NT2/D1 (cell line): ENCODE data around the gene KDM4B.

ENCODE experiments used
- DNase-seq: peaks from one replicate; pipeline ENCODE4 v3.0.0-alpha.2; 2011; ENCODE audit warnings: low read depth, low spot score
- H3K27me3 ChIP-seq: 2 replicates; pipeline ENCODE4 v1.6.0; 2011; ENCODE audit warnings: mild to moderate bottlenecking; ENCODE audit not compliant: insufficient read length, insufficient read depth
- H3K36me3 ChIP-seq: 2 replicates; pipeline ENCODE4 v1.6.1; 2011; ENCODE audit warnings: mild to moderate bottlenecking, low read length, mixed read lengths; ENCODE audit not compliant: insufficient read depth, insufficient read length
- H3K4me1 ChIP-seq: 2 replicates; pipeline ENCODE4 v1.5.1; 2011; ENCODE audit not compliant: insufficient read depth, insufficient read length
- H3K4me3 ChIP-seq: 2 replicates; pipeline ENCODE4 v1.5.1; 2011; ENCODE audit warnings: low read depth; ENCODE audit not compliant: insufficient read length
- H3K9ac ChIP-seq: 2 replicates; pipeline ENCODE4 v1.6.0; 2011; ENCODE audit warnings: low read depth; ENCODE audit not compliant: insufficient read length
- H3K9me3 ChIP-seq: 2 replicates; pipeline ENCODE4 v1.5.1; 2011; ENCODE audit warnings: mild to moderate bottlenecking, low read length; ENCODE audit not compliant: insufficient read depth
- SUZ12 ChIP-seq: IDR thresholded peaks from 2 replicates; pipeline ENCODE4 v1.6.1; 2011; ENCODE audit not compliant: insufficient read length, insufficient read depth; ENCODE audit errors: extremely low read depth
- YY1 ChIP-seq: IDR thresholded peaks from 2 replicates; pipeline ENCODE4 v1.6.1; 2011; ENCODE audit not compliant: insufficient read length, insufficient read depth
- ZNF274 ChIP-seq: IDR thresholded peaks from 2 replicates; pipeline ENCODE4 v1.6.1; 2011; ENCODE audit warnings: mild to moderate bottlenecking, low read depth, low read length

The KDM4B gene

GRCh38 chr19:5032101-5032967 is 63.4 kb downstream of the KDM4B start:
- peaks cover 27% of the 10 kb centered on the region for H3K4me1 ChIP-seq
- no peaks in the 10 kb centered on the region for H3K27me3 ChIP-seq
- H3K9ac ChIP-seq: peak overlapping the region; percentile 47
- DNase-seq: no peak
- H3K9me3 ChIP-seq: no peaks in the 10 kb centered on the region
- TF ChIP-seq SUZ12 (no peak), YY1 (no peak), ZNF274 (no peak)
- H3K4me3 ChIP-seq: no peak overlapping the region
- H3K36me3 ChIP-seq: peaks cover 45% of the 10 kb centered on the region

- no peak overlapping the region for H3K4me3 ChIP-seq
- H3K9me3 ChIP-seq: no peaks in the 10 kb centered on the region
- H3K27me3 ChIP-seq: no peaks in the 10 kb centered on the region
- DNase-seq: no peak
- H3K9ac ChIP-seq: no peak overlapping the region
- H3K36me3 ChIP-seq: peaks cover 64% of the 10 kb centered on the region
- TF ChIP-seq SUZ12: no peak
- TF ChIP-seq YY1: no peak
- TF ChIP-seq ZNF274: no peak
- H3K4me1 ChIP-seq: peaks cover 28% of the 10 kb centered on the region
Observed at GRCh38 chr19:5035105-5035761, 66.3 kb downstream of the KDM4B start.

- peaks cover 28% of the 10 kb centered on the region for H3K4me1 ChIP-seq
- DNase-seq: no peak
- no peaks in the 10 kb centered on the region for H3K9me3 ChIP-seq
- H3K27me3 ChIP-seq: no peaks in the 10 kb centered on the region
- peaks cover 72% of the 10 kb centered on the region for H3K36me3 ChIP-seq
- H3K9ac ChIP-seq: peak overlapping the region; percentile 37
- TF ChIP-seq YY1 (no peak), ZNF274 (no peak), SUZ12 (no peak)
- H3K4me3 ChIP-seq: no peak overlapping the region
Observed at GRCh38 chr19:5035793-5036697, 67.1 kb downstream of the KDM4B start.

- no peak for TF ChIP-seq YY1
- no peaks in the 10 kb centered on the region for H3K27me3 ChIP-seq
- H3K36me3 ChIP-seq: peaks cover 80% of the 10 kb centered on the region
- H3K9ac ChIP-seq: peak overlapping the region; percentile 37
- no peak overlapping the region for H3K4me3 ChIP-seq
- no peaks in the 10 kb centered on the region for H3K9me3 ChIP-seq
- peaks cover 26% of the 10 kb centered on the region for H3K4me1 ChIP-seq
- no peak for DNase-seq
Observed at GRCh38 chr19:5036698-5037563, 68.0 kb downstream of the KDM4B start.

- DNase-seq: no peak
- Histone ChIP-seq H3K4me1 (peaks cover 23% of the 10 kb centered on the region), H3K9me3 (no peaks in the 10 kb centered on the region), H3K4me3 (no peak overlapping the region), H3K36me3 (peaks cover 75% of the 10 kb centered on the region), H3K27me3 (no peaks in the 10 kb centered on the region), H3K9ac (no peak overlapping the region)
- TF ChIP-seq SUZ12: no peak
- TF ChIP-seq YY1: no peak
- no peak for TF ChIP-seq ZNF274
Observed at GRCh38 chr19:5037936-5038335, 69.0 kb downstream of the KDM4B start.

GRCh38 chr19:5038631-5039271 is 69.8 kb downstream of the KDM4B start:
- Histone ChIP-seq H3K27me3 (no peaks in the 10 kb centered on the region), H3K4me1 (peaks cover 23% of the 10 kb centered on the region), H3K4me3 (no peak overlapping the region), H3K9ac (no peak overlapping the region), H3K36me3 (peaks cover 74% of the 10 kb centered on the region), H3K9me3 (no peaks in the 10 kb centered on the region)
- DNase-seq: no peak
- no peak for TF ChIP-seq SUZ12
- TF ChIP-seq ZNF274: no peak
- TF ChIP-seq YY1: no peak
